H1 (cell line): Measurements from ENCODE around the gene SRRM4. TPM values are rescaled to one million over a fixed set of nuclear protein-coding genes. Genes with fewer than 3 reads are reported as not detected.

ENCODE experiments used
- CTCF ChIA-PET: fragments of 300-600 bp; sonication (Branson Sonifier 250); formaldehyde crosslinking; loops from one replicate; lab custom pipeline; 2021; ENCODE audit not compliant: partially characterized antibody; lab: Charles Lee
- POLR2A ChIA-PET: fragments of 300-600 bp; sonication (Branson Sonifier 250); formaldehyde crosslinking; loops from one replicate; lab custom pipeline; 2021; ENCODE audit warnings: inconsistent platforms; ENCODE audit not compliant: partially characterized antibody; lab: Charles Lee
- DNase-seq, 2 experiments: peaks; one replicate each; pipeline versions ENCODE4 v3.0.0 to v3.0.0-alpha.2; 2010 to 2022; ENCODE audit warnings: low spot score in 2 of 2, low read depth in 1 of 2, mixed read lengths in 1 of 2
- FAIRE-seq: peaks from 2 replicates; lab custom pipeline; 2011; peaks lifted over from hg19 to GRCh38; lab: Jason Lieb, UNC
- H2AFZ ChIP-seq: 2 replicates; pipeline ENCODE4 v1.8.1; 2012; ENCODE audit warnings: low read length, inconsistent platforms
- H2AK5ac ChIP-seq: 2 replicates; pipeline ENCODE4 v1.6.1; 2013; ENCODE audit warnings: low read depth, low read length
- H2BK120ac ChIP-seq: replicated peaks from 2 replicates; pipeline ENCODE3; 2013; ENCODE audit warnings: low read depth, low read length, inconsistent platforms
- H2BK12ac ChIP-seq: 2 replicates; pipeline ENCODE4 v1.6.1; 2013; ENCODE audit warnings: low read depth, low read length
- H2BK15ac ChIP-seq: 2 replicates; pipeline ENCODE4 v1.6.1; 2013; ENCODE audit warnings: low read length
- H2BK20ac ChIP-seq: 2 replicates; pipeline ENCODE4 v1.6.1; 2013; ENCODE audit warnings: low read length
- H2BK5ac ChIP-seq: 2 replicates; pipeline ENCODE4 v1.6.1; 2013; ENCODE audit warnings: low read depth, low read length
- H3K14ac ChIP-seq: 2 replicates; pipeline ENCODE4 v1.6.1; 2013; ENCODE audit warnings: inconsistent platforms; ENCODE audit not compliant: insufficient read length
- H3K18ac ChIP-seq: 2 replicates; pipeline ENCODE4 v1.6.1; 2013; ENCODE audit warnings: low read length; ENCODE audit errors: extremely low read depth
- H3K23ac ChIP-seq: 2 replicates; pipeline ENCODE4 v1.6.1; 2013; ENCODE audit warnings: inconsistent platforms; ENCODE audit not compliant: insufficient read length
- H3K23me2 ChIP-seq: 2 replicates; pipeline ENCODE4 v1.6.1; 2013; ENCODE audit warnings: low read depth, low read length
- H3K27ac ChIP-seq: 2 replicates; pipeline ENCODE4 v1.6.1; 2011; ENCODE audit warnings: low read depth, low read length, inconsistent platforms
- H3K27me3 ChIP-seq, 4 experiments: replicated peaks in 1 of 4; 1 replicate in 1 of 4; 2 replicates in 3 of 4; pipeline versions ENCODE4 v1.6.1 to v1.8.1; 2011 to 2013; ENCODE audit warnings: low read length in 3 of 4, mild to moderate bottlenecking in 3 of 4, inconsistent platforms in 2 of 4, mixed read lengths in 2 of 4, moderate library complexity in 1 of 4; ENCODE audit not compliant: control insufficient read depth in 3 of 4, insufficient read depth in 3 of 4; ENCODE audit errors: extremely low read depth in 1 of 4
- H3K36me3 ChIP-seq, 4 experiments: 2 replicates each; pipeline versions ENCODE4 v1.6.1 to v1.8.1; 2011 to 2013; ENCODE audit warnings: mild to moderate bottlenecking in 4 of 4, low read length in 3 of 4, moderate library complexity in 2 of 4, control low read depth in 1 of 4, inconsistent platforms in 1 of 4; ENCODE audit not compliant: insufficient read depth in 4 of 4, control insufficient read depth in 2 of 4
- H3K4ac ChIP-seq: replicated peaks from 2 replicates; pipeline ENCODE3; 2013; ENCODE audit warnings: low read length, low read depth, mixed read lengths, inconsistent platforms; ENCODE audit not compliant: insufficient read length
- H3K4me1 ChIP-seq, 4 experiments: replicated peaks in 1 of 4; 1 replicate in 1 of 4; 2 replicates in 3 of 4; pipeline versions ENCODE4 v1.6.1 to v1.8.1; 2011 to 2013; ENCODE audit warnings: low read length in 3 of 4, inconsistent platforms in 2 of 4, mixed read lengths in 1 of 4; ENCODE audit not compliant: insufficient read depth in 4 of 4, control insufficient read depth in 3 of 4
- H3K4me2 ChIP-seq, 2 experiments: 2 replicates each; pipeline versions ENCODE4 v1.6.1 to v1.8.1; 2011 to 2013; ENCODE audit warnings: low read depth in 2 of 2, low read length in 2 of 2, control low read depth in 1 of 2, inconsistent platforms in 1 of 2, mild to moderate bottlenecking in 1 of 2; ENCODE audit not compliant: insufficient read depth in 1 of 2
- H3K4me3 ChIP-seq, 4 experiments: fragments of 200-600, 300-600 bp in 1 of 4; sonication (generic), shearing (Covaris generic), sonication (Bioruptor Twin) in 1 of 4; 2 replicates each; pipeline versions ENCODE4 v1.5.1 to v1.8.1; 2011 to 2016; ENCODE audit warnings: low read length in 4 of 4, low read depth in 3 of 4, control low read depth in 2 of 4, inconsistent platforms in 2 of 4, mild to moderate bottlenecking in 2 of 4, mixed read lengths in 1 of 4, moderate library complexity in 1 of 4; ENCODE audit not compliant: insufficient read depth in 2 of 4; ENCODE audit errors: extremely low read depth in 1 of 4
- H3K56ac ChIP-seq: replicated peaks from 2 replicates; pipeline ENCODE3; 2013; ENCODE audit warnings: low read depth, mild to moderate bottlenecking, mixed read lengths, low read length, inconsistent platforms; ENCODE audit not compliant: insufficient read length
- H3K79me1 ChIP-seq: 2 replicates; pipeline ENCODE4 v1.6.1; 2013; ENCODE audit warnings: low read depth, low read length, control low read depth
- H3K79me2 ChIP-seq, 2 experiments: 2 replicates each; pipeline versions ENCODE4 v1.6.1 to v1.8.1; 2012 to 2013; ENCODE audit warnings: low read length in 2 of 2, mild to moderate bottlenecking in 2 of 2, inconsistent platforms in 1 of 2; ENCODE audit not compliant: insufficient read depth in 2 of 2, control insufficient read depth in 1 of 2
- H3K9ac ChIP-seq, 4 experiments: replicated peaks in 1 of 4; 1 replicate in 1 of 4; 2 replicates in 3 of 4; pipeline versions ENCODE4 v1.6.1 to v1.8.1; 2011 to 2013; ENCODE audit warnings: low read depth in 3 of 4, low read length in 3 of 4, control low read depth in 2 of 4, mild to moderate bottlenecking in 2 of 4, moderate library complexity in 2 of 4, inconsistent platforms in 1 of 4; ENCODE audit errors: extremely low read depth in 1 of 4
- H3K9me3 ChIP-seq, 2 experiments: 2 replicates each; pipeline versions ENCODE4 v1.6.1 to v1.8.1; 2012 to 2013; ENCODE audit warnings: mild to moderate bottlenecking in 2 of 2, moderate library complexity in 2 of 2, control low read depth in 1 of 2, inconsistent platforms in 1 of 2, low read depth in 1 of 2, low read length in 1 of 2, mixed read lengths in 1 of 2; ENCODE audit not compliant: insufficient read depth in 2 of 2
- H4K20me1 ChIP-seq, 2 experiments: replicated peaks in 1 of 2; 2 replicates each; pipeline versions ENCODE3 to v1.8.1; 2011 to 2013; ENCODE audit warnings: inconsistent platforms in 2 of 2, low read length in 2 of 2, mild to moderate bottlenecking in 1 of 2; ENCODE audit not compliant: insufficient read depth in 2 of 2, control insufficient read depth in 1 of 2
- H4K5ac ChIP-seq: 2 replicates; pipeline ENCODE4 v1.6.1; 2013; ENCODE audit warnings: low read length, low read depth, mixed read lengths, inconsistent platforms; ENCODE audit not compliant: insufficient read length
- H4K8ac ChIP-seq: 2 replicates; pipeline ENCODE4 v1.8.0; 2013; ENCODE audit warnings: mild to moderate bottlenecking, moderate library complexity, low read length, inconsistent platforms; ENCODE audit not compliant: insufficient read depth; ENCODE audit errors: extremely low read depth
- H4K91ac ChIP-seq: replicated peaks from 2 replicates; pipeline ENCODE3; 2013; ENCODE audit warnings: low read length, mixed read lengths, inconsistent platforms; ENCODE audit not compliant: insufficient read length
- BACH1 ChIP-seq: IDR thresholded peaks from 2 replicates; pipeline ENCODE4 v1.6.1; 2012; ENCODE audit warnings: low read length, improper control_type of control experiment
- WGBS, 2 experiments: shearing (Covaris generic) in 1 of 2; methylation state at CpG; one replicate each; pipeline versions ENCODE4 v1.1.6 to v1.1.7; 2013 to 2015; ENCODE audit warnings: low lambda C conversion rate in 2 of 2, mixed read lengths in 2 of 2, inconsistent platforms in 1 of 2, low coverage in 1 of 2, missing lambda C conversion rate in 1 of 2; ENCODE audit not compliant: insufficient replicate concordance in 2 of 2, insufficient coverage in 1 of 2, insufficient read length in 1 of 2; ENCODE audit errors: extremely low coverage in 1 of 2, missing lambda C conversion rate in 1 of 2; 5-methylcytosine and 5-hydroxymethylcytosine counted together
- polyA plus RNA-seq, 7 experiments: library from polyadenylated mRNA; depleted of rRNA in 3 of 7; stranded (reverse) in 5 of 7; unstranded in 2 of 7; fragments of >200 nt in 5 of 7; fragments of 200-250 nt in 2 of 7; gene quantifications; 1 replicate in 5 of 7; 2 replicates in 1 of 7; 4 replicates in 1 of 7; pipeline versions ENCODE4 v1.2.1 to v1.2.3, GENCODE V29; 2011 to 2013; ENCODE audit warnings: missing spikeins in 2 of 7, mixed read lengths in 2 of 7
- total RNA-seq: library from RNA; stranded (reverse); fragmentation: NEBNext Ultra II Directional; extraction: Animal tissue kit (Norgen Biotek cat#: 25700); gene quantifications from 2 replicates; pipeline ENCODE4 v1.2.1, GENCODE V29; 2021

The SRRM4 gene
- total and polyA plus RNA-seq, 2 of the 8 experiments (the other 6 are each of a cell fraction or from before 2014, with no cell fraction given) = 0.53 to 1.1 TPM

GRCh38 chr12:119047641-119048040, 66.3 kb downstream of the SRRM4 start:
- no peaks in the 10 kb centered on the region for H3K79me2 ChIP-seq
- ChIA-PET POLR2A (interaction anchor here (1.2 kb wide), 1 partner anchor 42 kb away, joined by 3 read pairs; no protein-coding TSS in a partner anchor), CTCF (interaction anchor here (0.8 to 5.1 kb wide), 4 partner anchors 11 to 36 kb away, joined by 3 to 33 read pairs (median 10); no protein-coding TSS in a partner anchor)
- no peak overlapping the region for H2BK5ac ChIP-seq
- no peaks in the 10 kb centered on the region for H3K36me3 ChIP-seq
- no peak overlapping the region for H2AFZ ChIP-seq
- H3K23me2 ChIP-seq = no peaks in the 10 kb centered on the region
- H3K14ac ChIP-seq = no peak overlapping the region
- H3K18ac ChIP-seq = no peak overlapping the region
- no peak overlapping the region for H3K4me2 ChIP-seq
- H3K79me1 ChIP-seq = no peaks in the 10 kb centered on the region
- H3K27me3 ChIP-seq = no peaks in the 10 kb centered on the region
- H3K56ac ChIP-seq = no peak overlapping the region
- no peak overlapping the region for H2BK20ac ChIP-seq
- no peak overlapping the region for H3K4ac ChIP-seq
- no peak overlapping the region for H2BK15ac ChIP-seq
- no peak overlapping the region for H3K23ac ChIP-seq
- H3K4me3 ChIP-seq = no peak overlapping the region
- H4K91ac ChIP-seq = no peak overlapping the region
- no peak overlapping the region for H4K5ac ChIP-seq
- H3K4me1 ChIP-seq = no peaks in the 10 kb centered on the region
- no peak overlapping the region for H3K27ac ChIP-seq
- no peak for TF ChIP-seq BACH1
- WGBS, 2 experiments = 93% methylated on average over 2 of the region's 2 CpGs; no CpG with 5 or more reads in 1 of the 2 experiments
- no peak overlapping the region for H2BK12ac ChIP-seq
- no peak overlapping the region for H3K9ac ChIP-seq
- H2BK120ac ChIP-seq = no peak overlapping the region
- no peak overlapping the region for H4K8ac ChIP-seq
- no peak for FAIRE-seq
- peaks cover 0 to 2% of the 10 kb centered on the region in 2 experiments; a peak in 2 of 4 replicates for H3K9me3 ChIP-seq
- no peak for DNase-seq
- H2AK5ac ChIP-seq = no peak overlapping the region
- H4K20me1 ChIP-seq = no peaks in the 10 kb centered on the region
